Activated T-helper 9 cell treated with anti-CD3 and anti-CD28 coated beads, Interleukin-2, amount 50 U/mL, for 16 hours (primary cell): ENCODE measurements around the gene ZBED5.
A peak's percentile ranks its signal among the peaks of the same experiment; 100 is the strongest.

Source experiments
- DNase-seq: peaks from one replicate; pipeline ENCODE4 v3.0.0-alpha.2; 2020; ENCODE audit warnings: low read depth

The ZBED5 gene

GRCh38 chr11:10878408-10879214 is 20.8 kb upstream of the ZBED5 start:
- no peak for DNase-seq

DNA sequence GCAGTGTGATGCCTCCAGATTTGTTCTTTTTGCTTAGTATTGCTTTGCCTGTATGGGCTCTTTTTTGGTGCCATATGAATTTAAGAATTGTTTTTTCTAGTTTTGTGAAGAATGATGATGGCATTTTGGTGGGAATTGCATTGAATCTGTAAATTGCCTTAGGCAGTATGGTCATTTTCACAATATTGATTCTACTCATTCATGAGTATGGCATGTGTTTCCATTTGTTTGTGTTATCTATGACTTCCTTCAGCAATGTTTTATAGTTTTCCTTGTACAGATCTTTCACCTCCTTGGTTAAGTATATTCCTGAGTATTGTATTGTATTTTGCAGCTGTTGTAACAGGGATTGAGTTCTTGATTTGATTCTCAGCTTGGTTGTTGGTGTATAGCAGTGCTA is 18.3 kb upstream of the ZBED5 start:
- no peak for DNase-seq

- no peak for DNase-seq
Observed at GRCh38 chr11:10875430-10876021, 17.7 kb upstream of the ZBED5 start.

DNA sequence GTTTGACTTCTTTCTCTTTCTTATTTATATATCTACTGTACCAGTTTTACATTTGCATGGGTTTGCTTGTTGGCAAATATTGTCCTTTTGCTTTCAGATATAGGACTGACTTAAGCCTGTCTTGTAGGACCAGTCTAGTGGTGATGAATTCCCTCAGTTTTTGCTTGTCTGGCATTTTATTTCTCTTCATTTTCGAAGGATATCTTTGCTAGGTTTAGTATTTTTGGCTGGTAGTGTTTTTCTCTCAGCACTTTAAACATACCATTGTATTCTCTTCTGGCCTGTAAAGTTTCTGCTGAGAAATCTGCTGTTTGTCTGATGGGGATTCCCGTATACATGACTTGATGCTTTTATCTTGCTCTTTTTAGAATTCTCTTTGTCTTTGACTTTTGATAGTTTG is 14.2 kb upstream of the ZBED5 start:
- no peak for DNase-seq

DNA sequence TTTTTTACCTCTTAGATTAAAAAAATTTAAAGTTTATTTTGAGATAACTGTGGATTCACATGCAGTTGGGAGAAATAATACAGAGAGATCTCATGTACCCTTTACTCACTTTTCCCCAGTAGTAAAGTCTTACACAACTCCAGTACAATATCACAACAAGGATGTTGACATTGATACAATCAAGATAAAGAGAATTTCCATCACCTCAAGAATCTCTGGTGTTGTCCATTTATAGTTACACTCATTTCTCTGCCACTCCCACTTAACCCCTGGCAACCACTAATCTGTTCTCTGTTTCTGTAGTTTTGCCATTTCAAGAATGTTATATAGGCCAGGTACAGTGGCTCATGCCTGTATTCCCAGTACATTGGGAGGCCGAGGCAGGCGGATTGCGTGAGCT is 10.5 kb upstream of the ZBED5 start:
- DNase-seq = no peak

GRCh38 chr11:10866893-10867331 is 9.1 kb upstream of the ZBED5 start:
- DNase-seq = no peak

GRCh38 chr11:10865837-10866270 is 8.0 kb upstream of the ZBED5 start:
- DNase-seq = no peak

DNA sequence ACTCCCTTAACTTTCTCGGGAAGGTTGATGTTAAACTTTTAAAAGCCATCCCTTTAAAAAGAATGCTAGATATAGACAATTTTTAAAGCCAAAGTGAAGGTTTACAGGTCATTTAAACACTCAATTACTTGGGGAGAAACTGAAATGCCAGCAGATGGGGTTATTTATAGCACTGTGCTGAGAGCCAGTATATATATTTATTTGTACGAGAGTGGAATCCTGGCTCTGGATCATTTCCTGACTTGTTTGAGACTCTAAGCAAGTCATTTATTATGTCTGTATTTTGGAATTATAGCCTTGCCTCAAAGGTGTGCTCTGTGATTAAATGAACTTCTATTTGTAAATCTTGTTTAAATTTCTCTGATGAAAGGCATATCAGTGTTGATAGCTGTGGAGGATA is 6.8 kb upstream of the ZBED5 start:
- no peak for DNase-seq

- no peak for DNase-seq
Observed at GRCh38 chr11:10862446-10862845, 4.6 kb upstream of the ZBED5 start.

DNA sequence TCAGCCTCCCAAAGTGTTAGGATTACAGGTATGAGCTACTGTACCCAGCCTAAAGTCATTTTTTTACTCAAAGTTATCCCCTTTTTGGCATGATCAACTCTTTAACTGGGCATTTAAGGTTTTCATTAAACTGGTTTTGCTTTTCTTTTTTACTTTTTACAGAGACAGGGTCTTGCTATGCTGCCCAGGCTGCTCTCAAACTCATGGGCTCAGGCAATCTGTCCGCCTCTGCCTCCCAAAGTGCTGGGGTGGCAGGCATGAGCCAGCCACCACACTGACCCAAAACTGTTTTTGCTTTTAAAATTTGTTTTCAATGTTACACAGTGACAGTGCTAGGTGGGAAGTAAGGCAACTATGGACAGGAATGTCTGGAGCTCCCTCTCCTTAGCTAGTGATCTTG is 3.9 kb upstream of the ZBED5 start:
- DNase-seq = no peak

DNA sequence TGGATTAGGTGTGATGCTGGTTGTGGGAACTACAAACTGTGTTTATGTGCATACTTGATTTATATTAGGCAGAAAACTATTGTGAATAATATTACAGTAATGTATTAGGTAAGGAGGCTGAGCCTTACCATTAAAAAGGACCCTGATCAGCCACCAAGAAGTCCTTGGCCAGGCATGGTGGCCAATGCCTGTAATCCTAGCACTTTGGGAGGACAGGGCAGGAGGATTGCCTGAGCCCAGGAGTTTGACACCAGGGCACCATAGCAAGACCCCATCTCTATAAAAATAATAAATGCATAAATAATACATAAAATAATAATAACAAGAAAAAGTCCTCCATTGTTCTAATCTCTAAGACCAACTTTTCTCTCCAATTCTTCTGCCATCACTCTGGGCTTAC is 3.2 kb upstream of the ZBED5 start:
- no peak for DNase-seq

DNA sequence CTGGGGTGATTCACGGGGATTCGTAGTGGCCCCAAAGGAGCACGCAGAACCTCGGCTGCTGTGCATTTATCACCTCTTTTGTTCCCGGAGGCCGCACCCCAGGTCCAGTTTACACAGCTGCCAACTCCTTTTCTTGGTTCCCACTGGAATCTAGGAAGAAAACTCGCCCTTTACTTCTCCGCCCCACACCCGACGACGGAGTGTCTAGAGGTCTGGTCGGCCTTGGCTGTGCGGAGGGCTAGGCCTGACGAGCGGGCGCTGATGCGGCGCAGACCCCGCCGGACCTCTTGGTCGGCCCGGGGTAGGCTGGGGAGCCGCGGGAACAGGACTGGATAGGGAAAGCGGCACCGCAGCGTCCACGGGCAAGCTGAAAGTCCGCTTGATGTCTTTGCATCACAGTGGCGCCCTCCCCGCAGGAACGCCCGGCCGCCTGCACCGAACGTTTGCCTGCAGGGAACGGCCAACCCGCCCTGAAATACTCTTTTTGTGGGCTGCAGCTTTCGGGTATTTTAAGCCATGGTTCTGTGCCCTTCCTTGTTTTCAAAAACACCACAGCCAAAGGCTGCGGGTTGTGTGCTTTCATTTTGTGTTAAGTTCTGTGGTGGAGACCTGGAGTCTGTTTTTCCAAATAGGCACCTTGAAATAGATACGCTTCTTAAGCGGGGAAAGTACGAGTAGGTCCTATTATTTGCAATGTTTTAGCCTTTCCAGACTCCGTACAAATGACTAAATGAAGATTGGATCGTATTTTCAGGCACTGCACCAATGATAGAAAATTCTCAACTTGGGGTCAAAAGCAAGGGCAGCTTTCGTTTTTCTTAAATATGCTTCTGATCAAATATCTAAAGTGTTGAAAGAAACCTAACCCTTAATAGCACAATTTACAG is 829 bp upstream of the ZBED5 start:
- DNase-seq = peak; percentile 28

GRCh38 chr11:10857459-10857708 is 469 bp downstream of the ZBED5 start:
- no peak for DNase-seq

DNA sequence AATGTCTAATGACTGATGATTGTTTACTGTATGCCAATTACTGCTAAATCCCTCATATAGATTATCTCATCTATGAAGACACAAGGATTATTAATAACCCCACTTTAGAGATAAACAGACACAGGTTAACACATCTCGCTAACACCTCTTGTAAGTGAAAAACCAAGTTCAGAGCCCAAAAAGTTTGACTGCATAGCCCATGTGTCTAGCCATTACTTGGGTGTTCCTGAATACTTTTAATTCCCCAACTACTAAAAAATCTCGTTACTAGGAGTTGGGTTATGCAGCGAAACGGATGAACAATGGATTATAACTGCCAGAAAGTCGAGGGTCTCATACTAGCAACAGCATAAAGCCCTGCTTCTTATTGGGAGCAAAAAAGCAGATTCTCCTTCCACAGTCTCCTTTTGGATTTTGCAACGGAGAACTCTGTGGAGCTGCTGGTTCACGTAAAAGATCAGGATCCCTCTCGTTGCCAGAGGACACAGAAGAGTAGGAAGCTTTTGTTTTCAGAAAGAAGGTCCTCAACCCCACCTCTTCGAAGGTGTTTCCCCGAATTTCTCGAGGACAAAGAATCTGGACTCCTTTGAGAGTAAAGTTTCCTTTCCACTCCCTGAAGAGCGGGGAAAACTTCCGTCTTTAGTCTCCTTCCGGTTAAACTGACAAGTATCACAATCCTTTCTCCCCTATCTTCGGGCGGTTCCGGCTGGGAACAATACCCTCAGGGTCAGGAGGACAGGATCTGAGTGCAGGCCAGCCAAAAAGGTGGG is 979 bp downstream of the ZBED5 start:
- DNase-seq = no peak

DNA sequence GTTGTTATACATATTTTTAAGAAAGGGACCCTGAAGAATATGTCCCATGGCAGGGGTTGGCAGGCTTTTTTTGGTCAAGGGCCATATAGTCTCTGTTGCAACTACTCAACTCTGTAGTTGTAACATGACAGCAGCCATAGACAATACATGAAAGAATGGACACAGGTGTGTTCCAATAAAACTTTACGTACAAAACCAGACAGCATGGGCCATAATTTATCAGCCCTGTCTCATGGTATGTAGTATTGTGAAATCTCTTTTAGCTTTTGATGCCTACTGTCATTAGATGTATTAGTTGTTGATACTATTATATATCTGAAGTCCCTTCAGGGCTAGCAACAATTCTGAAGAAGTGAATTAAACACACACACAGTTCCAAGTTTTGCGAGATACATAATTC is 2.6 kb downstream of the ZBED5 start:
- DNase-seq = no peak

- no peak for DNase-seq
Observed at GRCh38 chr11:10847960-10848860, 9.6 kb downstream of the ZBED5 start.

DNA sequence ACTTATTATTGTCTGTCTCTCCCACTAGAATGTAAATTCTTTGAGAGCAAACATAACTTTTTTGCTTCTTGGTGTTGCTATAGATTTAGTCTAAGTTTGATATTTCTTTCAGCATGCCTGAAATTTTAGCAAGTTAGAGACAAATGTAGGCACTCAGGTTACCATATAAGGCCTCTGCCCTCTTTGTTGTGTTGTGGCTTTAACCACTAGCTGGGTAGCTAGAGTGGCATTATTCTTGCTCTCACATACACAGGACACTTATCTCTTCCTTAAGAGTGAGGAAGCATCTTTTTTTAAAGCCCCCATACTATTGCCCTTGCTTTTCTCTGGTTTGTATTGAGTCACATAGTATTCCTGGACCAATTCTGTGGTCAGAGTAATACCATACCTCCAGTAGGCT is 11.2 kb downstream of the ZBED5 start:
- no peak for DNase-seq

- DNase-seq = no peak
Observed at GRCh38 chr11:10845589-10845988, 12.3 kb downstream of the ZBED5 start.

DNA sequence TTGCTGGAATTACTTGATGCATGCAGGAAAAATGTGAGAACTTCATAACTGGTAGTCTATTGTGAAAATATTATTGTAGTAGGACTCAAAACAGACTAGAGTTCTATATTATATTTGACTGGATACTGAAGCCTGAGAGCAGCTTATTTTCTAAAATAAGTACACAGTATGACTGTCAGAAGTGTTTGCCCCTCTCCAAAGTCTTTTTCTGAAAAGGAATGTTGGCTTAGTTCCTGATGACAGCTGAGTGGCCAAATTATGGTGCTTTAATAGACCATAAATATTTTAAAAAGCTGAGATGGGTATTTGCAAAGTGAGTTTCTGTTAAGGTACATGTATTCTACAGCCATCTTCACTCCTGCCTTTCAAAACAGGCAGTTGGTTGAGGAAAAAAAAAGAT is 13.1 kb downstream of the ZBED5 start:
- no peak for DNase-seq

- no peak for DNase-seq
Observed at GRCh38 chr11:10844356-10844755, 13.5 kb downstream of the ZBED5 start.

DNA sequence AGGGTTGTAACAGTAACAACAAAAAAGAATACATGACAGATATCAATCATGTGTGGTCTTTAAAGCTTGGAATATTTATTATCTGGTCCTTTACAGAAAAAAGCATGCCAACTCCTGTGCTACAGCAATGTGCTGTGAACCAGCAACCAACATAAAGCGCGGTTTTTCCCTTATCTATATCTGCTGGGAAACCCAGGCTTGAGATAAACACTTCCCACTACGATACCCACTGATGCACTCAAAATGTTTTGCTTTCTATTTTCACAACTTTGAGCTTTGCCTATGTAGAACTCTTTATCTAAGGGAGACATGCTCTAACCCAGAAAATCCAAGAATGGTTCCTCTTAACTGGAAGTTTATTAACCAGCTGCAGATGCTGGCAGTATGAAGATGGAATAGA is 19.0 kb downstream of the ZBED5 start:
- no peak for DNase-seq
